ENCODE data around the gene PRR5L. TPM values are rescaled to one million over a fixed set of nuclear protein-coding genes. Genes with fewer than 3 reads are reported as not detected.

PRR5L gene
- polyA plus RNA-seq, 1 of the 3 experiments (the other 2 are of a cell fraction), result 0.46 TPM

GRCh38 chr11:36362902-36363301, 66.8 kb downstream of the PRR5L start:
- WGBS (ENCODE audit: low lambda C conversion rate), result 74% methylated on average over 4 of the region's 4 CpGs
- ChIA-PET CTCF (interaction anchor here (1.1 to 2.5 kb wide), 3 partner anchors 14 to 130 kb away, joined by 3 to 10 read pairs (median 3); no protein-coding TSS in a partner anchor), POLR2A (interaction anchor here (0.6 kb wide), 1 partner anchor 277 kb away, joined by 3 read pairs; no protein-coding TSS in a partner anchor)
- Histone ChIP-seq H3K27me3 (ENCODE audit: insufficient read depth) (no peaks in the 10 kb centered on the region), H3K4me3 (ENCODE audit: low read depth in 2 of 2, low read length in 1 of 2) (no peak overlapping the region), H3K4me2 (no peak overlapping the region), H3F3A (replicated peaks; ENCODE audit: insufficient read depth) (no peaks in the 10 kb centered on the region), H3K9ac (no peak overlapping the region), H3K36me3 (replicated peaks in 1 of 2; ENCODE audit: control insufficient read depth in 1 of 2, insufficient read depth in 2 of 2, low read length in 1 of 2) (no peaks in the 10 kb centered on the region), H4K20me1 (ENCODE audit: insufficient read depth) (no peaks in the 10 kb centered on the region), H3K27ac (ENCODE audit: low read depth in 2 of 2, low read length in 1 of 2) (no peak overlapping the region), H3K79me2 (ENCODE audit: insufficient read depth) (no peaks in the 10 kb centered on the region), H3K9me3 (no peaks in the 10 kb centered on the region), H2AFZ (ENCODE audit: low read depth) (no peak overlapping the region), H3K9me2 (no peaks in the 10 kb centered on the region), H3K4me1 (ENCODE audit: control insufficient read depth in 1 of 2, insufficient read depth in 2 of 2, low read depth in 1 of 2, low read length in 1 of 2) (peaks cover 0 to 19% of the 10 kb centered on the region in 2 experiments; a peak in 1 of 4 replicates)
- TF ChIP-seq MXI1 (IDR thresholded peaks at IDR 0.05; ENCODE audit: low read depth, low read length) (no peak), SIN3A (IDR thresholded peaks at IDR 0.05; ENCODE audit: borderline replicate concordance, low read depth, low read length) (no peak), CHD2 (IDR thresholded peaks at IDR 0.05; ENCODE audit: low read length, partially characterized antibody) (no peak), RXRA (IDR thresholded peaks at IDR 0.05; ENCODE audit: borderline replicate concordance, low read depth) (no peak), ZBTB33 (IDR thresholded peaks at IDR 0.05; ENCODE audit: borderline replicate concordance, low read depth) (no peak), FOXM1 (IDR thresholded peaks at IDR 0.05; ENCODE audit: low read depth) (no peak), RAD21 (IDR thresholded peaks at IDR 0.05; ENCODE audit: low read length) (no peak), RFX5 (IDR thresholded peaks at IDR 0.05; ENCODE audit: low read length) (no peak), NRF1 (IDR thresholded peaks at IDR 0.05; ENCODE audit: low read depth, low read length) (no peak), EP300 (IDR thresholded peaks at IDR 0.05; ENCODE audit: borderline replicate concordance in 1 of 2, low read depth in 1 of 2, low read length in 1 of 2) (no peak), MAX (IDR thresholded peaks at IDR 0.05; ENCODE audit: low read depth) (no peak), SMC3 (IDR thresholded peaks at IDR 0.05; ENCODE audit: low read depth, low read length) (no peak), MEF2A (IDR thresholded peaks at IDR 0.05; ENCODE audit: borderline replicate concordance, low read depth) (no peak), IRF3 (IDR thresholded peaks at IDR 0.05; ENCODE audit: low read depth, low read length) (no peak), NFIC (IDR thresholded peaks at IDR 0.05; ENCODE audit: borderline replicate concordance) (no peak), EZH2phosphoT487 (IDR thresholded peaks at IDR 0.05; ENCODE audit: borderline replicate concordance, low read depth) (no peak), CTCF (IDR thresholded peaks at IDR 0.05) (no peak), TEAD4 (IDR thresholded peaks at IDR 0.05; ENCODE audit: borderline replicate concordance, insufficient read depth) (no peak)
- no peak for DNase-seq

All from SK-N-SH (cell line).